ENCODE measurements around the gene SPATA33. TPM values are rescaled to one million over a fixed set of nuclear protein-coding genes. Genes with fewer than 3 reads are reported as not detected.
A peak's percentile ranks its signal among the peaks of the same experiment; 100 is the strongest.

The SPATA33 gene
- 3.6 and 4.4 TPM in 2 replicates for total RNA-seq
- polyA plus RNA-seq, result 16.8 and 17.9 TPM in 2 replicates

DNA sequence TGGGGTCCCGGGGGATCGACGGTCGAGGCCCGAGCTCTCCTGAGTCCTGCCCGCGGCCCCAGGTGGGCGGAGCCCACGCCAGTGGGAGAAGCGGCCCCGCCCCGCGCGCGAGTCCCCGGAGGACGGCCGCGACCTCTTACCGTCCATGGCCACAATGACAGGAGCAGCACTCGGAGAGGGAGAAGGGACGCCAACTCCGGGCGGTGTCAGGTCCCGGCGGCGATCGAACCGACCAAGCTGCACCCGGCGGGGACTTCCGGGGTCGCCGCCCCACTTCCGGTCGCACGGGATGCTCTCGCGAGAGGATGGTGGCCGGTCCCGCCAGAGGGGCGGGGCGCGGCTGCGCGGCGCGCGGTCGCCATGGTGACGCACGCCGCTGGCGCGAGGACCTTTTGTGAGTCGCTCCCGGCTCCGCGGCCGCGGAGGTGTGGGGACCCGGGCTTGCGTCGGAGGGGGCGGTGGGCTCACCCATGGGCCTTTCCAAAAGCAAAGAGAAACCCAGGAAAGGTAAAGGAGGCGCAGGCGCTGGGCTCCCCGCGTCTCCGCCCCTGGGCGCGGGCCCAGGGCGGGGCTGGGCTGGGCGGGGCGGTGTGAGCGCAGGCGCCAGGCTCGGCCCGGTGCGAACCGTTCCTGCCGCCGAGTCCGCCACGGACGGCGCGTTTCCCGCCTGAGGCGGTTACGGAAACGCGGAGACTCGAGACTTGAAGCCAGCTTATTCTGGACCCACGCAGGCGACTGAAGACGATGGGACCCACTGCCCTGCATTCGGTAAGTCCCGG, at the start of gene SPATA33, which contains the start of gene CHMP1A:
Gene SPATA33 (plus strand): TSS at position 395 of the 779 bp plus-strand sequence. CDS start 76 bp downstream, at position 471.
Gene CHMP1A (minus strand): TSS at position 267 of the 779 bp plus-strand sequence. CDS start 120 bp downstream, at position 147.
- Histone ChIP-seq H3K9me2 (replicated peaks; ENCODE audit: insufficient read depth) (no peaks in the 10 kb centered on the region), H3K4me1 (ENCODE audit: insufficient read depth) (peaks cover 14% of the 10 kb centered on the region), H4K20me1 (ENCODE audit: insufficient read depth, poor library complexity, severe bottlenecking) (no peaks in the 10 kb centered on the region), H3K4me2 (peak within 1 kb of the TSS; percentile 99), H3K27ac (peak within 1 kb of the TSS; percentile 94), H3K79me2 (peaks cover 59% of the 10 kb centered on the region), H3K36me3 (replicated peaks; ENCODE audit: insufficient read depth, low read depth) (no peaks in the 10 kb centered on the region), H2AFZ (peak within 1 kb of the TSS; percentile 66), H3K4me3 (peak within 1 kb of the TSS; percentile 93), H3K27me3 (no peaks in the 10 kb centered on the region), H3K9me3 (ENCODE audit: low read depth) (no peaks in the 10 kb centered on the region)
- under 1% methylated on average over 61 of the region's 99 CpGs for WGBS (ENCODE audit: low lambda C conversion rate, missing lambda C conversion rate)
- peak; percentile 95 for DNase-seq (ENCODE audit: low spot score)
- TF ChIP-seq, protein P1, sequence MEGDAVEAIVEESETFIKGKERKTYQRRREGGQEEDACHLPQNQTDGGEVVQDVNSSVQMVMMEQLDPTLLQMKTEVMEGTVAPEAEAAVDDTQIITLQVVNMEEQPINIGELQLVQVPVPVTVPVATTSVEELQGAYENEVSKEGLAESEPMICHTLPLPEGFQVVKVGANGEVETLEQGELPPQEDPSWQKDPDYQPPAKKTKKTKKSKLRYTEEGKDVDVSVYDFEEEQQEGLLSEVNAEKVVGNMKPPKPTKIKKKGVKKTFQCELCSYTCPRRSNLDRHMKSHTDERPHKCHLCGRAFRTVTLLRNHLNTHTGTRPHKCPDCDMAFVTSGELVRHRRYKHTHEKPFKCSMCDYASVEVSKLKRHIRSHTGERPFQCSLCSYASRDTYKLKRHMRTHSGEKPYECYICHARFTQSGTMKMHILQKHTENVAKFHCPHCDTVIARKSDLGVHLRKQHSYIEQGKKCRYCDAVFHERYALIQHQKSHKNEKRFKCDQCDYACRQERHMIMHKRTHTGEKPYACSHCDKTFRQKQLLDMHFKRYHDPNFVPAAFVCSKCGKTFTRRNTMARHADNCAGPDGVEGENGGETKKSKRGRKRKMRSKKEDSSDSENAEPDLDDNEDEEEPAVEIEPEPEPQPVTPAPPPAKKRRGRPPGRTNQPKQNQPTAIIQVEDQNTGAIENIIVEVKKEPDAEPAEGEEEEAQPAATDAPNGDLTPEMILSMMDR (IDR thresholded peaks at IDR 0.05; ENCODE audit: poor library complexity), result no peak
- no peak for TF ChIP-seq EZH2phosphoT487 (IDR thresholded peaks at IDR 0.05; ENCODE audit: low read depth, severe bottlenecking, unreplicated experiment)
- TF ChIP-seq EZH2 (IDR thresholded peaks at IDR 0.05; ENCODE audit: borderline replicate concordance), result no peak

DNA sequence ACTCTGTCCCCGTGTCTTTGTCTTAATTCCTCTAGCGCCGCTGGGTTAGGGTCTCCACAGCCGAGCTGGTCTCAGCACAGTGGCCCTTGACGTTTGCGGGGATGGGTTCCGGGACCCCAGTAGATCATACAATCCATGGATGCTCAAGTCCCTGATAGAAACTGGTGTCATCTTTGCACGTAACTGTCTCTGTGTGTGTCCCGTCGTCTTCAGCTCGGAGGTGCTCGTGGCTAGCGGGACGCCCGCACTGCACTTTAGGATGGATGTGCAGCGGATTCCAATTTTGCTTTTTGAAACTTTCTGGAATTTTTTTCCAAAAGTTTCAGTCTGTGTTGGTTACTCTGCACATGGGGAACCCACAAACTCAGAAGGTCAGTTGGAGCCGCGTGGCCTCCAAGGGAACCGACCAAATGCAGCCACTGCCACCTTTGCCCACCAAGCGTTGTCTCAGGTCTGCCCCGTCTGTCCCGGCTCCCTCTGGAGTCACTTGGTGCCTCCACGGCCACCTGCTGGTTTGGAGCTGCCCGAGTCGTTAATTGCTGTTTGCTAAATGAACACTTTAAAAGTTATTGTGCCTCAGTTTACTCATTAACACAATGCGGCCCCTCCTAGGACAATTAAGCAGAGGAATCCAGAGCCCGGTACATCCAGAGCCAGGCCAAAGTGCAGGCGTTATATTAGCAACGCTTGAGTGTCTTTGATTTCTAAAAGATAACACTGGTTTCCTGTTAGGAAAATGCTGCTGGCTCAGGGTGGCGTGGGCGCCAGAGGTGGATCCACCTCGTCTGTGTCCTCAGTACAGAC, 49.5 kb upstream of the SPATA33 start:
- 80% methylated on average over 32 of the region's 32 CpGs for WGBS (ENCODE audit: low lambda C conversion rate, missing lambda C conversion rate)
- no peaks in the 10 kb centered on the region for H3K27me3 ChIP-seq
- TF ChIP-seq, protein P1 (IDR thresholded peaks at IDR 0.05; ENCODE audit: poor library complexity), result no peak
- no peak for TF ChIP-seq EZH2phosphoT487 (IDR thresholded peaks at IDR 0.05; ENCODE audit: low read depth, severe bottlenecking, unreplicated experiment)
- TF ChIP-seq EZH2 (IDR thresholded peaks at IDR 0.05; ENCODE audit: borderline replicate concordance), result no peak
- H3K4me1 ChIP-seq (ENCODE audit: insufficient read depth), result peaks cover 12% of the 10 kb centered on the region
- peak overlapping the region; percentile 68 for H3K27ac ChIP-seq
- no peaks in the 10 kb centered on the region for H3K36me3 ChIP-seq (replicated peaks; ENCODE audit: insufficient read depth, low read depth)
- no peaks in the 10 kb centered on the region for H3K9me2 ChIP-seq (replicated peaks; ENCODE audit: insufficient read depth)
- H4K20me1 ChIP-seq (ENCODE audit: insufficient read depth, poor library complexity, severe bottlenecking), result no peaks in the 10 kb centered on the region
- DNase-seq (ENCODE audit: low spot score), result no peak
- H2AFZ ChIP-seq, result no peak overlapping the region
- no peaks in the 10 kb centered on the region for H3K79me2 ChIP-seq
- H3K4me2 ChIP-seq, result no peak overlapping the region
- H3K9me3 ChIP-seq (ENCODE audit: low read depth), result no peaks in the 10 kb centered on the region
- no peak overlapping the region for H3K4me3 ChIP-seq

DNA sequence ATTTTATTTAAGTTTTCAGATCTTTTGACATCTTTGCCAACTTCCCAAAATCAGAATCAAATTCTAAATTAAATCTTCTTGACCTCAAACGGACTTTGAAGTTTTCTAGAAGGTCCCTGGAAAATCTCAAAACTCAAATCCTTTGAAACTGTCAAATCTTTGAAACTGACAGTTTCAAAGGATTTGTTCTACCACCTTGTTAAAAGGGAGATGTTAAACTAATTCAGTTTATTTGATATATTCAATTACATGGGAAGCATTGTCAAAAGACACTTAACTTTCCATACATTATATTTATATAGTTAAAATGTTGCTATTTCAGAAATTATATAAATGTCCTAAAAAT, 47.6 kb upstream of the SPATA33 start:
- Histone ChIP-seq H3K4me1 (ENCODE audit: insufficient read depth) (peaks cover 12% of the 10 kb centered on the region), H4K20me1 (ENCODE audit: insufficient read depth, poor library complexity, severe bottlenecking) (no peaks in the 10 kb centered on the region), H3K27ac (peak overlapping the region; percentile 35), H3K4me3 (no peak overlapping the region), H3K27me3 (no peaks in the 10 kb centered on the region), H3K4me2 (no peak overlapping the region), H3K79me2 (no peaks in the 10 kb centered on the region), H3K36me3 (replicated peaks; ENCODE audit: insufficient read depth, low read depth) (no peaks in the 10 kb centered on the region), H2AFZ (no peak overlapping the region), H3K9me2 (replicated peaks; ENCODE audit: insufficient read depth) (no peaks in the 10 kb centered on the region), H3K9me3 (ENCODE audit: low read depth) (no peaks in the 10 kb centered on the region)
- DNase-seq (ENCODE audit: low spot score), result no peak
- TF ChIP-seq, protein P1 (IDR thresholded peaks at IDR 0.05; ENCODE audit: poor library complexity), result no peak
- TF ChIP-seq EZH2 (IDR thresholded peaks at IDR 0.05; ENCODE audit: borderline replicate concordance) (no peak), EZH2phosphoT487 (IDR thresholded peaks at IDR 0.05; ENCODE audit: low read depth, severe bottlenecking, unreplicated experiment) (no peak)
- 67% methylated on average over 1 of the region's 1 CpG for whole genome bisulfite sequencing (ENCODE audit: low lambda C conversion rate, missing lambda C conversion rate)

All from hepatocyte (in vitro differentiated cells).